DND-41 (cell line): Measurements from ENCODE around the gene SEMA3B.

Experiments
- EZH2 ChIP-seq: IDR thresholded peaks from 3 replicates; pipeline ENCODE4 v1.6.1; 2012; ENCODE audit warnings: borderline replicate concordance, low read depth, mild to moderate bottlenecking, moderate library complexity, low read length, inconsistent platforms; ENCODE audit not compliant: severe bottlenecking
- TF ChIP-seq, protein P1 (sequence below): IDR thresholded peaks from 2 replicates; pipeline ENCODE4 v1.5.1; 2012; ENCODE audit warnings: borderline replicate concordance, low read length, moderate library complexity, mild to moderate bottlenecking; ENCODE audit not compliant: poor library complexity, severe bottlenecking; ENCODE audit errors: extremely low read depth

DNA sequence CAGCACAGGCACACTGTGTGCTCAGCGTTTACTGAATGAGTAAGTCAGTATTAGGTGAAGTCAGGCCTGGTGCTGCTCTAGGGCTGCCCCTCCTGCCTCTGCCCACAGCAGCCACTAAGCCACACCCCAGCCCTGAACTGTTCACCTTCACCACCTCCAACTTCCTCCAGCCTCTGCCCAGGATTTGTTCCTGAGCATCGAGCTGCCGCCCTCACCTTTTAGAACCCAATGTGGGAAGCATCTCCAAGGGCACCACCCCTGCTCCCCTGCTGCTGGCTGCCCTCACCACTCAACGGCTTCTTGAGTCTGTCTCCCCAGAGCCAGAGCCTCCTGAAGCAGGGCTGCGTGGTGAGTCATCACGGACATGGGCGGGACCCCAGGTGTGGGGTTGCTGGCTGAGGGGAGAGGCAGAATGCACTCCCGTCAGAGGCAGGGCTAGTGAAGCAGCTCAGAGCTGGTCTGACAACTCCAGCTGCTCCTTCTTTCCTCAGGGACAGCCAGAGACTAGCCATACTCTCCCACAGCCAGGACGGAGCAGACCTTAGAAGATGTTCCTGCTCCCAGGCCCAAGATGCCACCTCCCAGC is 47.8 kb downstream of the SEMA3B start:
- TF ChIP-seq, protein P1, sequence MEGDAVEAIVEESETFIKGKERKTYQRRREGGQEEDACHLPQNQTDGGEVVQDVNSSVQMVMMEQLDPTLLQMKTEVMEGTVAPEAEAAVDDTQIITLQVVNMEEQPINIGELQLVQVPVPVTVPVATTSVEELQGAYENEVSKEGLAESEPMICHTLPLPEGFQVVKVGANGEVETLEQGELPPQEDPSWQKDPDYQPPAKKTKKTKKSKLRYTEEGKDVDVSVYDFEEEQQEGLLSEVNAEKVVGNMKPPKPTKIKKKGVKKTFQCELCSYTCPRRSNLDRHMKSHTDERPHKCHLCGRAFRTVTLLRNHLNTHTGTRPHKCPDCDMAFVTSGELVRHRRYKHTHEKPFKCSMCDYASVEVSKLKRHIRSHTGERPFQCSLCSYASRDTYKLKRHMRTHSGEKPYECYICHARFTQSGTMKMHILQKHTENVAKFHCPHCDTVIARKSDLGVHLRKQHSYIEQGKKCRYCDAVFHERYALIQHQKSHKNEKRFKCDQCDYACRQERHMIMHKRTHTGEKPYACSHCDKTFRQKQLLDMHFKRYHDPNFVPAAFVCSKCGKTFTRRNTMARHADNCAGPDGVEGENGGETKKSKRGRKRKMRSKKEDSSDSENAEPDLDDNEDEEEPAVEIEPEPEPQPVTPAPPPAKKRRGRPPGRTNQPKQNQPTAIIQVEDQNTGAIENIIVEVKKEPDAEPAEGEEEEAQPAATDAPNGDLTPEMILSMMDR: no peak
- TF ChIP-seq EZH2: no peak
